Measurements from ENCODE around the gene TECPR1.

DNA sequence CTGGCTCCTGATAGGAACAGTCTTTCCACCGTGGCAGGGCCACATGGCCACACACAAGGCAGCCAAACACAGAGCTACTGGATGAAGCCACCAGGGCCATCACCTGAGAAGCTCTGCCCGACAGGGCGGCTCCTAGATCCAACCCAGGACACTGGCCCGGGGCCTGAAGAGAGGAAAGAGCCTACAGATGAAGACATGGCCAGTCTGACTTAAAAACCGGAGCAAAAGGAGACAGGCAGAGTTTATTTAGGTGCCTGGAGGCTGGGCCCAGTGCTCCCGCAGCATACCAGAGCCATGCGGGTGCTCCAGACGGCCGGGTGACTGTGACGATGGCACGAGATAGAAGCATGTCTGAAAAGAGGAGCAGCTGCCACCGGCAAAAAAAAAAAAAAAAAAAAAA, 3.9 kb downstream of the TECPR1 start:
- TF ChIP-seq CTCF (IDR thresholded peaks at IDR 0.05), result no peak
- TF ChIP-seq POLR2A (IDR thresholded peaks at IDR 0.05), result no peak
